ENCODE measurements around the gene CEP112. TPM values are rescaled to one million over a fixed set of nuclear protein-coding genes. Genes with fewer than 3 reads are reported as not detected.

Gene CEP112
- total and polyA plus RNA-seq, 8 donors, result 15.1 to 23.8 (median 19.7) TPM

DNA sequence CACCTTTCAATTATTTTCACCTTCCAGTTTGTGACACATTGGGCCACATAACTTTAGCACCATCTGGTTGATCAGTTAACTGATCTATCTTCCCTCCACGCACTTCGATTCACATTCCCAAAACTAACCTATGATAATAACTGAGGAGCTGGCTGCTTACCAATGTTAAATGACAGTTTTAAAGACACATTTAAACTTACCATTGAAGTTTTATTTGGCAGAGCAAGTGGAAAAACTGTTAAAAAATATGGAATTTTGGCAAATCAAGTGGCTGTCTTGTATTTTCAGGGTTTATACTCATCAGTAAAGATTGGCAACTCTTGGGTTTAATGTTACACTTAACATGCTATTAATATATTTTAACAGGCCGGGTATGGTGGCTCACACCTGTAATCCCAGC is 42.7 kb upstream of the CEP112 start:
- Histone ChIP-seq H3K4me1 (no peaks in the 10 kb centered on the region), H3K9me3 (no peaks in the 10 kb centered on the region), H3K27ac (no peak overlapping the region), H3K36me3 (no peaks in the 10 kb centered on the region), H3K27me3 (no peaks in the 10 kb centered on the region), H3K4me3 (no peak overlapping the region)
- ATAC-seq (no peak), DNase-seq (no peak)
- TF ChIP-seq, protein P1, sequence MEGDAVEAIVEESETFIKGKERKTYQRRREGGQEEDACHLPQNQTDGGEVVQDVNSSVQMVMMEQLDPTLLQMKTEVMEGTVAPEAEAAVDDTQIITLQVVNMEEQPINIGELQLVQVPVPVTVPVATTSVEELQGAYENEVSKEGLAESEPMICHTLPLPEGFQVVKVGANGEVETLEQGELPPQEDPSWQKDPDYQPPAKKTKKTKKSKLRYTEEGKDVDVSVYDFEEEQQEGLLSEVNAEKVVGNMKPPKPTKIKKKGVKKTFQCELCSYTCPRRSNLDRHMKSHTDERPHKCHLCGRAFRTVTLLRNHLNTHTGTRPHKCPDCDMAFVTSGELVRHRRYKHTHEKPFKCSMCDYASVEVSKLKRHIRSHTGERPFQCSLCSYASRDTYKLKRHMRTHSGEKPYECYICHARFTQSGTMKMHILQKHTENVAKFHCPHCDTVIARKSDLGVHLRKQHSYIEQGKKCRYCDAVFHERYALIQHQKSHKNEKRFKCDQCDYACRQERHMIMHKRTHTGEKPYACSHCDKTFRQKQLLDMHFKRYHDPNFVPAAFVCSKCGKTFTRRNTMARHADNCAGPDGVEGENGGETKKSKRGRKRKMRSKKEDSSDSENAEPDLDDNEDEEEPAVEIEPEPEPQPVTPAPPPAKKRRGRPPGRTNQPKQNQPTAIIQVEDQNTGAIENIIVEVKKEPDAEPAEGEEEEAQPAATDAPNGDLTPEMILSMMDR (IDR thresholded peaks at IDR 0.05), result no peak
- intact Hi-C loops (cut with DNase I), result no loop called here

DNA sequence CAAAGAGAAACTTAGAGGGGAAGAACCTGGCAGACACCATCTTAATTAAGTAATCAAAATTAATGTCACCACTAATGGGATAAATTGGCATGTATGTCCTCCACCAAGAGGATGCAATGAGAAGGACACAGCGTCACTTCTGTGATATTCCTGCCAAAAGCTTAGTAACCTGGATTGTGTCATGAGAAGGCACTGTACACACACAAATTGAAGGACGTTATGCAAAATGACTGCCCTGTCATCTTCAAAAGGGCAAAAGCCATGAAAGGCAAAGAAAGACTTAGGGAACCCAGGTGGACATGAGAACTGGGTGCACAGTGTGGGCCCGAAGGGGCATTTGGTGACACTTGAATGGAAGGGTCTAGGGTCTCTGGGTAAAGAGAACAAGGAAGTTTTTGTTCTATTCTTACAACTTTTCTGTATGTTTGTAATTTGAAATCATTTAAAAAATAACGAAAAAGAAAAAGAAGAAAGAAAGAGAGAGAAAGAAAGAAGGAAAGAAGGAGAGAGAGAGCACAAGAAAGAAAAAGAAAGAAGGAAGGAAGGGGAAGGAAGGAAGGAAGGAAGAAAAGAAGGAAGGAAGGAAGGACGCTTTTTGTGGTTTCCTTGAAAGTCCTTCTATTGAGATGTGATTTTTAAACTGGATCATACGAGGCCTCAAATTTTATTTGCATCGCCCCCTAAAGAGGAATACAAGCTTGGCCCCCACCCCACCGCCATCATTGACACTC is 41.3 kb upstream of the CEP112 start:
- Histone ChIP-seq H3K4me3 (no peak overlapping the region), H3K9me3 (no peaks in the 10 kb centered on the region), H3K36me3 (no peaks in the 10 kb centered on the region), H3K4me1 (no peaks in the 10 kb centered on the region), H3K27me3 (no peaks in the 10 kb centered on the region), H3K27ac (no peak overlapping the region)
- DNase-seq (no peak), ATAC-seq (no peak)
- intact Hi-C loops (cut with DNase I), result no loop called here
- TF ChIP-seq, protein P1 (IDR thresholded peaks at IDR 0.05), result no peak

DNA sequence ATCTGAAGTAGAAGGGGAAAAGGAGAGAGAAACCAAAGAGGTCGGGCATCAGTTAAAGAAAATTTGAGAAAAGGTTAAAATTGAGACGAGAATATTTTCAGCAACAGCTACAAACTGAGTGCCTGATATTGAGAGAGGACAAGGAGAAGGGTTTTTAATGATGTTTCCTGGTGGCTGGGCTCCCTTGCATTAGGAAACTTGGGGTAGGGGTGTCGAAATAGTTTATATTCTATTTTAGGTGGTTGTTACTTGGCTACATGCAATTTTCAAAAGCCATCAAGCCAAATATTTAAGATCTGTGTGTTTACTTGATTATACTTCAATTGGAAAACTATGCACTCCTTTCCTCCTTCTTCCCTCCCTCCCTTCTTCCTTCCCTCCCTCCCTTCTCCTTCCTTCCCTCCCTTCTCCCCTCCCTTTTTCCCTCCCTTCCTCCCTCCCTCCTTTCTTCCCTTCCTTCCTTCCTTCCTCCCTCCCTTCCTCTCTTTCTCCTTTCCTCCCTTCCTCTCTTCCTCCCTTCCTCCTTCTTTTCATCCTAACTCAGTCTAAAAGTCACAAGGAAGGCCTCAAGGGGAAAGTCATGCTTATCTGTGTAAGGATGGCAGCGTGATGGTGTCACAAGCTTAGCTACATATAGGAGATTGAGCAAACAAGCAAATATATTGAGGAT is 39.1 kb upstream of the CEP112 start:
- Histone ChIP-seq H3K4me3 (no peak overlapping the region), H3K27me3 (no peaks in the 10 kb centered on the region), H3K36me3 (no peaks in the 10 kb centered on the region), H3K4me1 (no peaks in the 10 kb centered on the region), H3K27ac (no peak overlapping the region), H3K9me3 (no peaks in the 10 kb centered on the region)
- peak; percentile 56 for ATAC-seq
- TF ChIP-seq, protein P1 (IDR thresholded peaks at IDR 0.05), result no peak
- intact Hi-C loops (cut with DNase I), result no loop called here
- peak in 2 of 4 donors; percentile 36 to 64 for DNase-seq

DNA sequence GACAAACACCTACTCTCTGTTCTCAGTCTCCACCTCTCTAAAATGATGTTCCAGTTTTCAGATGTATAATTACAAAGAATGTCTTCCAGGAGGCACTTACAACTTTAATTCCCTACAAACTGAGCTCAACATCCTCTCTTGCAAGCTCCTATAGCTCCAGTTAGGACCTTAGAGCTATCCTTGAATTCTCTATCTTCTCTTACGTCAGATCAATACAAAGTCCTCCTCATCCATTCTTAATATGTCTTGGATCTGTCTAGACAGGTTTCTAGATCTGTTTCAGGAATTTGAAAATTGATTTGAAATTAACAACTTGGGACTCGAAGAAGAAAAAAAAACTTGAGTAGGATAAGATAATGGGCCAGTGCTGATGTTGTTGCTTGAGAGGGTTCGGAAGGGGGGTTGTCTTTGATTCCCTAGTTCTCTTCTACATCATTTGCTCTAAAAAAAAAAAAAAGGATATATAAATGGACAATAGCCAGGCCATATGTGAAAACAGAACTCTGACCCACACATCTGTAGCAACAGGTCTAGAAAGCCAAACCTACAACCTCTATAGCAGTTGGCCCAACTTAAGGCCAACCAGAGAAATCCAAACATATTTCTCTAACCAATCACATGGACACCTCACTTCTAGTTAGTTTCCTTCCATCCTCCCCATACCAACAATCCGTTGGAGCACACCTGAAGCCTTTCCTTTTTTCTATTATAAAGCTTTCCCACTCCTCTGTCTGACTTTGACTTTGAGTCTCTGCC is 38.0 kb upstream of the CEP112 start:
- no peaks in the 10 kb centered on the region for H3K36me3 ChIP-seq
- no peak overlapping the region for H3K27ac ChIP-seq
- no peak for DNase-seq
- no peaks in the 10 kb centered on the region for H3K27me3 ChIP-seq
- no peak for ATAC-seq
- no peak overlapping the region for H3K4me3 ChIP-seq
- TF ChIP-seq, protein P1 (IDR thresholded peaks at IDR 0.05), result no peak
- no peaks in the 10 kb centered on the region for H3K4me1 ChIP-seq
- intact Hi-C loops (cut with DNase I), result no loop called here
- no peaks in the 10 kb centered on the region for H3K9me3 ChIP-seq

Data from left lung (tissue), 10 donors.